Limb (tissue), 2 donors: Measurements from ENCODE around the gene DIS3L2.
"Not testable (repeated sequence)": the region's sequence is repeated elsewhere in the genome, so short reads cannot be mapped to it uniquely, and the experiment has no call there.

Experiments used
- DNase-seq, 2 donors: peaks; one replicate each; pipeline ENCODE4 v3.0.0-alpha.2; 2016; ENCODE audit errors: extremely low spot score in 2 of 2

Gene DIS3L2

DNA sequence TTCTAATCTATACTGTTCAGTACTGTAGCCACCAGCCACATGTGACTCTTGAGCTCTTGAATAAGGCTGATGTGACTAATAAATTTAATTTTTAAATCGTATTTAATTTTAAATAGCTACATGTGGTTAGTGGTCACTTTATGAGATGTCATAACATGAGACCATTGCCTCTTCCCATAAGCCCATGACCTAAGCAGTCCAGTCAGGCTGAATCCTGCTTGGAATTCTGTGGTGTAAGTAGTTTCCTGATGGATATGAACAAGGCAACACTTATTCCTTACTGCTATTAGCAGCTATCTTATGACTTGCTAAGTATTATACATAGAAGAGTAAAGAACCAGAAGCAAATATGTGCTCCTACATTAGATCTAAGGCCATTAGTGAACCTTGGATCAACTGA is 150.0 kb downstream of the DIS3L2 start:
- no peak for DNase-seq

DNA sequence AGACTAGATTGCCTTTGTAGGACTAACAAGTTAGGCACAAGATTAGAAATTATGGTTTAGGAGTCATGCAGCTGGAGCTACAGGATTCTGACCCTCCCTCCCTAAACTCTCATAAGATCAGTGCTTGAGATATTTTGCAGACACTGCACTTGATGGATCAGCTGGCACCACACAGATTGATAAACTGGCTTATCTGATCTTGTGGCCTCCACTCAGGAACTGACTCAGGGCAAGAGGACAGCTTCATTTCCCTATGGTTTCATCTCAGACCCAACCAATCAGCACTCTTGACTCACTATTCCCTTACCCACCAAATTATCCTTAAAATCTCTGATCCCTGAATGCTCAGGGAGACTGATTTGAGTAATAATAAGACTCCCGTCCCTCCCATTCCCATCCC is 152.3 kb downstream of the DIS3L2 start:
- no peak for DNase-seq

DNA sequence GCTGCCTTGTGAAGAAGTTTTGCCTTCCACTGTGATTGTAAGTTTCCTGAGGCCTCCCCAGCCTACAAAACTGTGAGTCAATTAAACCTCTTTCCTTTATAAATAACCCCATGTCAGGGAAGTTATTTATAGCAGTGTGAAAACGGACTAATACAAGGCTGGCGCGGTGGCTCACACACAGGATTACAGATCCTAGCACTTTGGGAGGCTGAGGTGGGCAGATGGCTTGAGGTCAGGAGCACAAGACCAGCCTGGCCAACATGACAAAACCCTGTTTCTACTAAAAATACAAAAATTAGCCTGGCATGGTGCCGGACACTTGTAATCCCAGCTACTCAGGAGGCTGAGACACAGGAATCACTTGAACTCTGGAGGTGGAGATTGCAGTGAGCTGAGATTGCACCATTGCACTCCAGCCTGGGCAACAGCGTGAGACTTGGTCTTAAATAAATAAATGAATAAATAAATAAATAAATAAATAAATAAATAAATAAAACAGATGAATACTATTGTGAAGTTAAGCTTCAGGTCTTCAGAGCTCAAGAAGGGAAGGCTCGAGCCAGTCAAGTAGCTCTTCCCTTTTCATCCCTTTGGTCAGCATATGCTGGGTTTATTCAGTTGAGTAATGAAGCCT is 154.3 kb downstream of the DIS3L2 start:
- not testable (repeated sequence) for DNase-seq

DNA sequence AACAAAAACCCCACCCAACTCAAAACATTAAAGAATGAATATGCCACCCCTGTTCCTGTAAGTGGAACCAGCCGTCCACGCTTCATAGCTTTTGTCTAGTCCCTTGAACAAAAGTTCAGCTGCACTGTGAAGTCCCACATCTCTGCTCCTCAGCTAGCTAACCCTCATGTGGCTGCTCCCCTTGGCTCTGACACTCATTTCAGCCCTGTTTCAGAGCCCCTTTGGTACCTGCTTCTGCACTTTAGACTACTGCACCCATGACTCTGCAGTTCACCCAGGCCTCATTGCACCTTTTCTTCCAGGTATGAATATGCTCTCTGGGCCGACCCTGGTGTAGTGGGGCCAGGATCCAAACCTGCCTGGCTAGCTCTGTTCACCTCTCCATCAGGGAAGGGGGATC is 155.3 kb downstream of the DIS3L2 start:
- no peak for DNase-seq

DNA sequence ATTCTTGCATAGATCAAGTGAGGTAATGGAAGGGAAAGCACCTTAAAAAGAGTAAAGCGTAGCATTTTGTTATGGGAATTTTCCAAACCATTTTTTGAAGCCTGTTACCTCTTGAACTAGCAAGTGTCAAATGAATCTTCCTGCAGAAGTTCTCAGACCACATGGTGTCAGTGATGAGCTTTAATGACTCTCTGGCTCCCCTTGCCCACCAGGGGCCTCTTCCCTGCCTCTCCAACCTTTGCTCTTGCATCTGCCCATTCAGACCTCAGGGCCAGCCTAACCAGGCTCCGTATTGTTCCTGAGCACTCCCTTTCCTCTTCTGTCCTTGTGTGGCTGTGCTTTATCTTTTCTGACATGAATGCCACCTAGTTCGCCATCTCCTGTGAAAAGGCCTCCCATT is 155.9 kb downstream of the DIS3L2 start:
- DNase-seq: no peak

DNA sequence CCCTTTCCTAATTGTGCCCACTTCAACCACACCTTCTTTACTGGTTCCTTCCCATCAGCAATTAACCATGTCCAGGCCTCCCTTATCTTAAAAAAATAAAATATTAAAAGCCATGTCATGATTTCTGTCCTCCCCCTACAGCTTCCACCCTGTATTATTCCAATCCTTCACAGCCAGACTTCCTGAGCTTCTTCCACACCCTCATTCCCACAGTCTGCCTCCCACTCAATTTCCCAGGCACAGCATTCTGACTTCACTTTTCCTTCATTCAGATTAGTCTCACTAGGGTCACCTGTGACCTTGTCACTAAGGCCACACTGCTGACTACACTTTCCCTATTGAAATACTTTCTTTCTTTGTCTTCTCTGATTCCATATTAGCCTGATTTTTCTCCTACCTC is 159.4 kb downstream of the DIS3L2 start:
- no peak for DNase-seq

DNA sequence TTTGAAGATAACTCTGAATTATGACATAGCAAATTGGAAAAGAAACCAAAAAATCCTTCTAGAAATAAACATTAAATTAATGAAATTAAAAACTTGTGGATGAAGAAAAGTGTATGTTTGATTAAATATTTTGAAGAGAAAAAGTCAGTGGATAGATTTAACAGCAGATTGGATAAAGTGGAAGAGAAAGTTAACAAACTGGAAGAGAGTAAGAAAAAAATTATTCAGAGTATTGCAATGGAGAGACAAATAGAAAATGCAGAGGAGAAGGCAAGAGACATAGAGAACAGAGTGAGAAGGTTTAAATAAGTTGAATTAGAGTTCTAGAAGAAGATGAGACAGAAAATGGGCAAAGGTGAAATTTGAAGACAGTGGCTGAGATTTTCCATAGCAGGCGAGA is 162.8 kb downstream of the DIS3L2 start:
- no peak for DNase-seq

DNA sequence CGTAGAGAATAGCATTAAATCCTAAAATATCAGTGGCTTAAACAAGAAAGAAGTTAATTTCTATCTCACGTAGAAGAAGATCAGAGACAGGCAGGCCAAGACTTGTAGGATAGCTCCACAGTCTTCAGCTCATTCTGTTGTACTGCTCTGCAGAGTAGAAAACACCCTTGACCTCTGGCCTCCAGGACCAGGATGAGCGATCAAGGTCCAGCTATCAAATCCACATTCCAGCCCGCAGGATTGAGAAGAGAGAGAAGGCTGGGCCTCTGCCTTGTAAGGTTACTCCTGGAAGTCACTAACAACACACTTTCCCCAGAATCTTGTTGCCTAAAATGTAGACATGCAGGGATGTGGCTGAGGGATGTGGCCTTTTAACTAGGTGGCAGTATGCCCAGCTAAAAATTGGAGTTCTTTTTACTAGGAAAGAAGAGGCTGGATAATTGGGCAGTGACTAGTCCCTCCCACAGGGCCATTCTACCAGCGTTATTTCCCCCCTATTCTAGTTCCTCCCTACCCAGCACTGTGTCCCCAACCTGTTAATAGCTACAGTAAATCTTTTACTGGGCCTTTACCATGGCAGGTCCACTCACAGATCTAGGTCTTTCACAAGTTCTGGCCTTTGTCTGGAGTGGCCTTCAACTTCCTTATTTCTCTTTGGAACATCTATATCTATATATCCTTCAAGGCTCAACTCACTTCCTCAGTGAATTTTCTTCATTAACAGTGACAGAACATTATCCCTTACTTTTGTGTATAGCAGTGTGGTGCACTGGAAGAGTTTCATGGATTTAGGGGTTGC is 165.0 kb downstream of the DIS3L2 start:
- no peak for DNase-seq

DNA sequence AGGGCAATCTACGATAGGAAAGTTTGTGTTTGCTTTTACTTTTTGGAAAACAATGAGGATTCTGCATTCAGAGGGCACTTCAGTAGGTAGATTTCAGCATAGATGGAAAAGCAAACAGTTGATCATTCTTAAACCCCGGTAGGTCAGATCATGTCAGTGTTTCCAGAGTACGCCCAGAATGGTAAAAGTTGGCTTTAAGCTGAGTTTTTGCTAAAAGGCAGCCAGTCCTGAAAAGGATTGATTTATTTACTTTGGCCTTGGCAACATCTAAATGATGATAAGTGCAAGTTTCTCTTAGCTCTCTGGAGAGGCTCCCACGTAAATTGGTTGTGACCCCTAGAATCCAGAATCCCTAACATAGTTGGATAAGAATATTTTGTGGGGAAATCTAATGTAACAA is 168.0 kb downstream of the DIS3L2 start:
- no peak for DNase-seq

DNA sequence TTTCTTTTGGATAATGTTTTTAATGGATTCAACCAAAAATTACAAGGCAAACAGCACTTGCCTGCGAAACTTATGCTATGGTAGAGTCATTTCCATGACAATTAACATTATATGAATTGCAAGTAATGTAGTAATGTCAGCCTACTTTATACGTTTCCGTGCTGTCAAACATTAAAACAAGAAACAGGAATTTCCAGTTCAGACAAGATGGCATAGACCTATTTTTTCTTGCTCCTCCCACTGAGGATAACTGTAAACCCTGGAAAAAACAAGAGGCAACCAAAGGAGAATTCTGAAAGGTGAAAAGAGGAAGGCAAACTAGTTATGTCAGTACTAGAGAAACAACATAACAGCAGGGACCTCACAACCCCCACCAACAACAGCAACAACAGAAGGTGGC is 170.7 kb downstream of the DIS3L2 start:
- no peak for DNase-seq

DNA sequence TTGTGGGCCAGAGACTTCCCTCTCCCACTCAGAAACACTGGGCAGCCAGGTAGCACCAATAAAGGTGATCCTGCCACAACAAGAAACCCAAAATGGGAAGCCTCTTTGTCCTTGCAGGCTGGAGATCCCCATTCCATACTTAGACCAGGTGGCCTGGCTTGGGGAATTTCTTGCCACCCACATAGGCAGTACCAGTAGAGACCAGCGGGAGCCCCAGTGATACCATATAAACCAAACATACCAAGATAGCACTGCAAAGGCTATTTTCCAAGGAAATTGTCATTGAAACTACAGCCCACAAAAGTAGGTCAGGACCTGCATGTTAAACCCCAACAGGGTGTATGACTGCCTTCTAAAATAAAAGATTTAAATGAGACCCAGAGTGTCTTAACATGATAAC is 171.6 kb downstream of the DIS3L2 start:
- no peak for DNase-seq

DNA sequence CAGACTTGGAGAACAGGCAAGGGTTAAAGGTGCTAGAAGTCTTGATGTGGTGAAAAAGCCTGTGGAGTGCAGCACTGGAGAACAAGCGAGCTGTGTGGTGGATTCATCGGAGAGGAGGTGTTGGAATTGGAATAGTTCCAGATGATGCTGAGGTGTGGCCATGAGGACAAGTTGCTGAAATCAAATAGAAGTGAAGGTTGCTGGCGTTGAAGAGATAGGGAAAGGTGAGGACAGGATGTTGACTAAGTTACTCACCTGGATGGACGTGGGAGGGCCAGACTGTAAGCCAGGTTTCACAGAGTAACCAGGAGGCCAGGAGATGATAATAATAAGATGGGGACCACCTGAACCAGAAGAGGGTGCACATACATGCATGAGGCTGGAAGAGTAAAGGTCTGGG is 173.4 kb downstream of the DIS3L2 start:
- no peak for DNase-seq

DNA sequence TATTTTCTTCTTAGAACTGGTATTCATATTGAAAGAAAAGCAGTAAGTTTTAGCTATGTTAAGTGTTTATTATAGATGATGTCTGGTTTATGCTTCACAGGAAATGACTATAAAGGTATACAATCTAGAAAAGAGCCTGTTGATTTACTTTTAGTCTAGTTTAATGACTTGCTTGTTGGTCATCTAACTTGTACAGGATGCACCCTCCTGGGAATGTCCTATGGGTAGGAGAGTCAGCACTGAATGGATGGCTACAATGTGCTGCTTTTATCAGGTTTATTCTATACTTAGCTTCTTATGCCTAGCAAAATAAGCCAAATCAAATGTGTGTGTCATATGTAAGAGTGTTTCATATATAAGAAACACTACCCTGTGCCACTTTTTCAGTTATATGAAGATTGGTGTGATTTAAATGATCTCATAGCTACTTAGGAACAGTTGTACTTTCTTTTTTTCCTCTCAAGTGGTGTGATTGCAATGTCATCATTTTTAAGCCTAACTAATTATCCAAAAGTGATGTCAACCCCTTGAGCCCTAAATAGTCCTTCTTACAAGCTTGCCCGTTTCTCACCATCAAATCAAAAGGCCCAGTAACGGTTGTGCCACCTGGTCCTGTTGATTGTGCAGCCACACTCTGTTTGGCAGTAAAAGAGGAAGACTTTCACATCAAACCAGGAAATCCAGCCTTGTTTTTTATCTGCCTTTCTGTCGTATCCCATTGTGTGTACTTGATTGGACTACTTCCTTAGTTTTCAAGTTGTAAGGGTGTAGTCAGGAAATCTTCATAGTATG is 176.0 kb downstream of the DIS3L2 start:
- no peak for DNase-seq

DNA sequence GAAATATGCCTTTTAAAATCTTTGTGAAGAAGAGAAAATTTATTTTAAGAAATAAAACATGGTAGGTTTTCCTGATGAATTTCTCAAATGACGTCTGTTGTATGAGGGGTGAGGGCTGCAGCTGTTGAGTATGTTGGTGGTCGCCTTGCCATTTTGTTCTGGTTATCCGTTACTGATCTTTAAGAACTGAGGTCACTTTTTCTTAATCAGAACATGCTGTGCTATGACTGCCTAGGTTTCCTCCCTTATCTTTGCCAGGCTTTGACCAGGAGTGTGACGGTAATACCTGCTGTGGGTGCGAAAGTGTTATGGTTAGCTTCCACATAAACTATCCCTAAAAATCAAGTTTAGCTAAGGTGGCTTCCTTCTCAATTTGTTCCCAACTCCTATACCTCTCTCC is 176.9 kb downstream of the DIS3L2 start:
- DNase-seq: no peak

DNA sequence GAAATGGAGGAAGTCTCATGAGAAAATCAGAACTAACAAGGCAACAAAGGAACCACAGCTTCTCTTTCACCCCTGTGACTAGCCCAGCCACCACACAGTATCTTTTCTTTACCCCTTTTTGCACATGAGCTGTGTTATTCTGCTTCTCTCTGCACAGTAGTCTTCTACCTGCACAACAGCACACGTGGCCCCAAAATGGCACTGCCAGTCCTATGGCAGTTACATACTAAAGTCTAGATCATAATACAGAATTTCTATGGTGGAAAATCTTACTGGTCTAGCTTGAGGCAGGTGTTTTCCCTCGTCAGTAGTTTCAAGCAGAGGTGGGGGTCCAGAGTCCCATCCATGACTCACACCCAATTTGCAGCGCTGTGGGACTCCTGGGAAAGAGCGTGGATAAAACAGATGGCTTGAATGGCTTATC is 177.7 kb downstream of the DIS3L2 start:
- no peak for DNase-seq

DNA sequence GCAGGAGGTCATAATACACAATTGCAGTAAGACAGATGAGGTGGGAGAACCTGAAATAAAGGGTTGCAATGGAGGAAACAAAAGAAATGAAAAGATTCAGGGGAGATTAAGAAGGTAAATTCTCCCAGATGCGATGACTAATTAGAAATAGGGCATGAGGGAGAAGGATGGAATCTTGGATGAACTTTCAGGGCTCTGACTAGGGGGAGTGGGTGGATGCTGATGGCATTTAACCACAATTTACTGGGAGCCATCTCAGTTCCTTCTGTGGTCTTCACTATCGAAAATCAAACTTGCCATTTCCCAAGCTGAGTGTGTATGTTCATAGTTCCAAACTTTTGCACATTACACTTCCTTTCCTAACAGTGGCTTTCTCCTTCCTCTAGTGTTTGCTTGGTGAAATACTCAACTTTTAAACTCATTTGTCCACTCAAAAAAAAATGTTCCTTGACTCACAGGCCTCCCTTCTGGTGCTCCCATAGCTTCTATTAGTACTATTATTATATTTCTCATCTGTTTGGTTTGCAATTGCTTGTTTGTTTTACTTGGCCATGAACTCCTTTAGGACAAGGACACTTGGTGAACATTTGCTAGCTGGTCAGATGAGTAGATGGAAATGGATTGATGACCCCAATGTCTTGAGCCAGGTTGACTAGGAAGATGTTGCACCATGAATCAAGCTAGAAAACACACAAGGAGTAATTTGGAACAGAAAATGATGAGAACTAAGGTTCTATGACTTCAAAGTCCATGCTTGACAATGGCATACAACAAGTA is 178.5 kb downstream of the DIS3L2 start:
- no peak for DNase-seq

DNA sequence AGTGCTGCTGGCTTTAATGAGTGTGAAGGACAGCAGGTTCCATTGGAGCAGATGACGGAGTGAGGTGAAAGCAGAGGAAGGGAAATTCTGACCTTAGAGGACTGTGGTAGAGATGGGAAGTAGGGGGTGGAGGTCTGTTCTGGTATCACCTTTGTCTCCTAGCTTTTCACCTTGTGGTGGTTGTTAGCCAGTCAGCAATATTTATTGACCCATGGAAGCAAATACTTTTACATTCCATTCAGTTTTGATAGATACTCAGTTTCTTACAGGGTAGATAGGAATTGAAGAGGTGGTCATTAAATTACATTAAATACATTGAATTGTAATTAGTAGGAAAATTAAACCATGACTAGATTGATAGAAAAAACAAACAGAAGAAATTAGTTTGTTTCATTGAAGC is 180.1 kb downstream of the DIS3L2 start:
- DNase-seq: no peak

DNA sequence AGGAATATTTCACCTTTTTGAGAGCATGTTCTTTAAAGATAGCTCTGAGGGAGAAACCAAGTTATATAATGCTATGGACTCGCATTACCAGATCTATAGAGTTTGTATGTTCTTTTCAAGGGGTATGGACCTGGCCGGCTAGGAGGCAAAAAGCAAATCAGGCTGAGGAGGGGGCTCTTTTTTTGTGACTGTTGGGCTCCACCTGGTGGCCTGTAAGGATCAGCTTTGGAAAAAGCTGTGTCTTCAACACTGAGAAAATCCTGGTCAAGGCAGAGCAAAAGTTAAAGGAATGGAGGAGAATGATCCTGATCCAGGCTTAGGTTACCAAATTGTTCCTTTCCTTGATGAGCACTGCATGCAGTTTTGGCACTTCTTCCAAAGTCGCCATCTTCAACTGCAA is 180.5 kb downstream of the DIS3L2 start:
- DNase-seq: peak; percentile 42 to 54

DNA sequence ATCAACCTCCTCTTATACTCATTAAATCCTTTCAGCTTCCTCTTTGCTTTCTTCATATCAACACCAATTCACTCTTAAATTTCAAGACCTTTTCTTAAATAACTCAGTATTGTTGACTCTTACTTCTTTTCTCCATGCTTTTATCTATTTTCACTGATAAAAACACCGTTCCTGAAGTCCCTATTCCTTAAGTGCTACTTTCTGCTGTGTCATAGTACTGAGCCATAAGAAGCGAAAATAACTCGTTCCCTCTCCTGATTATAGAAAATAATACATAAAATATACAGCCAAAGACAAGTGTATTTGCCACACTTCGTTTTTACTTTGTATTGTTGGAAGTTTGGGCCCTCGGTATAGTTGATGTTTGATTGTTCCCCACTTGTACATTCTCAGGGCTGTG is 181.0 kb downstream of the DIS3L2 start:
- no peak for DNase-seq

DNA sequence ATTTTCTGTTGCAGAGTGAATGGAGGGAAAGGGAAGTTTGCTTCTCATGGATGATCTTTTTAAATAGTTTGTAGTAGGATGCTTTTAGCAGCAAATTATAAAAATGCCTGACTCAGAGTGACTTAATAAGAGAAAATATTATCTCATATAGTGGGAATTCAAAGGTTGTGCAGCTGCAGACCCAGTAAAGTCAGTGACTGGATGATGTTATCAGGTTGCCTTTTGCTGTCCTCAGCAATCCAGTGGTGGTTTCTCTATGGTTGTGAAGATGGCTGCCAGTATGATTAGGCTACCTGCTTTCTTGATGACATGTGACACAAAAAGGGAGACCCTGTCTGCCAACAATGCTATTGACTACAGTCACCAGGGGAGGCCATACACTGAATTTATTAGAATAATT is 184.8 kb downstream of the DIS3L2 start:
- no peak for DNase-seq

DNA sequence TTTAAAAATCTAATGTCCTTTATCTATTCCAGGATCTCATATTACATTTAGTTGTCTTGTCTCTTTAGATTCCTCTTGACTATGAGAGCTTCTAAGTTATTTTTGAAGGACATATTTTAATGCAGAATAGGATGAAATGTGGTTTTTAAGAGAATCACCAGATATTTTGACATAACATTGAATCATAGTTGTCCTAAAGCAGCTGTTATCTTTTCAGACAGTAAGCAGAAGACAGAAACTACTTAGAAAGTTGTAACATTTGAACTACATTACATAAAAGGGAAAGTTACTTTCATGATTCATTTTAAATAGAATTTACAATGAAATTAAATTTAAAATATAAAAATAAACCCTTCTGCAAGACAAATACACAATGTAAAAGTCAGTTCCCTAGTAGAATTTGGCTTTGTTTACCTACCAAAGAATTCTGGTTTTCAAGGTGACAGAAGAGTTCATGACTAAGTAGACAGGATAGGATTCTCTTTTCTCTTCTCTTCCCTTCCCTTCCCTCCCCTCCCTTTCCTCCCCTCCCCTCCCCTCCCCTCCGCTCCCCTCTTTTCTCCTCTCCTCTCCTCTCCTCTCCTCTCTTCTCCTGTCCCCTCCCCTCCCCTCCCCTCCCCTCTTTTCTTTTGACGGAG is 186.0 kb downstream of the DIS3L2 start:
- no peak for DNase-seq
